Breast epithelium (tissue), 3 donors: ENCODE results near the gene TMA16.

Experiments used
- CTCF ChIP-seq, 3 donors: fragments of 450-650 bp; IDR thresholded peaks; one replicate each; pipeline ENCODE4 v1.5.1; 2016 to 2017; ENCODE audit warnings: antibody characterized with exemption in 3 of 3, mild to moderate bottlenecking in 3 of 3, moderate library complexity in 3 of 3
- POLR2A ChIP-seq: fragments of 450-650 bp; IDR thresholded peaks from one replicate; pipeline ENCODE4 v1.6.1; 2016; ENCODE audit warnings: antibody characterized with exemption, mild to moderate bottlenecking, moderate library complexity

DNA sequence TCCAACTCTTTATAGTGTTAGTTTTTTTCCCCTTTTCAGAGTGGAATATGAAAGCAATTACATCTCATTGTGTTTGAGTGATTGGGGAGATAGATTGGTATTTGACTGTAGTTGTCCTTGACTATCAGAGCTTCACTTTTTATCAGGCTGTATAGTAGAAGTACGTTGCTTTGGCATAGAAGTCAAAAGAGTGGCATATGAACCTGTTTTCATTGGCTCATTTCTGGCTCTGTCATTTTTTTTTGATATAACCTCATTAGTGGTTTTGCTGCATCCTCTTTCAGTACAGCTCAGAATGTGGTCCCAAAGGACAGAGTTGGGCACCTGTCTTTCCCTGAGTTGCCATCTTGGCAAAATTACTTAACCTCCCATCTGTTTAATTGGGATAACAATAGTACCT is 1.4 kb downstream of the TMA16 start:
- TF ChIP-seq CTCF (IDR thresholded peaks at IDR 0.05) (no peak), POLR2A (no peak)
